Stimulated activated CD4-positive, alpha-beta T cell treated with anti-CD3 and anti-CD28 coated beads, Interleukin-15, amount 100 ng/mL, for 24 hours (primary cell): ENCODE results near the gene TMSB10.
A peak's percentile ranks its signal among the peaks of the same experiment; 100 is the strongest.
"Not testable (repeated sequence)": the region's sequence is repeated elsewhere in the genome, so short reads cannot be mapped to it uniquely, and the experiment has no call there.

ENCODE experiments used
- DNase-seq: peaks from one replicate; pipeline ENCODE4 v3.0.0-alpha.2; 2020

TMSB10 gene

DNA sequence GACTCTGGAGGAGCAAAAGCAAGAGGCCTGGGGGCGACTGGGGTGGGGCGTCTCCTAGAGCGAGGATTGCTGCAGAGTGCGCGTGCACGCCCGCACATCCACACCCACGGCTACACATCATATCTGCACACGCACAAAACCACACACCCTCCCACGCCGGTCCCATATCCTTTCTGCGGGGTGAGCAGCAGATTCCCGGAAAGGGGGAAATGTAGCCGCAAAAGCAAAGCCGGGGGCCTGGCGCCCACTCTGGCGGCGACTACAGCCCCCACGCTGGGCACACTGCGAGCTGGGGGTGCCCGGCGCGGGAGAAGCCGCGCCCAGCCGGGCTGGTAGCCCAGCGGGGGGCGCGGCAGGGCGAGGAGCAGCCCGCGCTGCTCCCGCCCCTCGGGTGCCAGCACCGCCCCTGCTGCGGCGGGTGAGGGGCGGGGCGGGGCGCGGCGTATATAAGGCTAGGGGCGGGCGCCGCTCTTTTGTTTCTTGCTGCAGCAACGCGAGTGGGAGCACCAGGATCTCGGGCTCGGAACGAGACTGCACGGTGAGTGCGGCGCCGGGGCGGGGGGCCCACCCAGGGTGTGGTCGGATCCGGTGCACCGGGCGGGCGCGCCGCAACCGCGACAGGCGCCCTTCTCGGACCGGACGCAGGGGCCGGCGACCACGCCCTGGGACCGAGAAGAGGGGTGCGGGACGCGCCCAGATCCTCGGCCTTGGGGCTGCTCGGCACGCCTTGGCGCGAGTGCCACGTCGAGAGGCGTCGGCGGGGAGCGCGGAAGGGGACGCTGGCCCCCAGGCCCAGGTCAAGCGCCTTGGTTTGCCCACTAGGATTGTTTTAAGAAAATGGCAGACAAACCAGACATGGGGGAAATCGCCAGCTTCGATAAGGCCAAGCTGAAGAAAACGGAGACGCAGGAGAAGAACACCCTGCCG is at the start of gene TMSB10:
TSS of gene TMSB10 (plus strand) at position 476 of the 927 bp plus-strand sequence.
- DNase-seq: peak; percentile 88

DNA sequence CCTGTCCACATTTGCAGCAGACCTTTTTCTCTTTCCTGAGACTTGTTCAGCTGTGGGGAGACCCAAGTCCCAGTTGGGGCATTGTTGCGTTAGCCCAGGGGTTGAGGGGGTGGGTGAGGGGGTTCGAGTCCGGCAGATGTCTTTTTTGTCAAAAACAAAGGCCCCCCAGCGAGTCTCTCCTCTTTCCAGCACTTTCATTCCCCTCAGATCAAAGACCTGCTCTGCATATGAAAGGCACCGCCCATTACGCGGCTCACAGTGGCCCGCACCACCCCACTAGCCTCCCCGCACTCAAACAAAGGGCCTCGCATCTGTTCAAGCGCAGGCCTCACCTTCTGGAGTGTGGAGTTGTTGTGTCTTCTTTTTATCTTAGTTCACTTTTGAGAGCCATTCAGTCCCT is 49.7 kb upstream of the TMSB10 start:
- peak; percentile 32 for DNase-seq

DNA sequence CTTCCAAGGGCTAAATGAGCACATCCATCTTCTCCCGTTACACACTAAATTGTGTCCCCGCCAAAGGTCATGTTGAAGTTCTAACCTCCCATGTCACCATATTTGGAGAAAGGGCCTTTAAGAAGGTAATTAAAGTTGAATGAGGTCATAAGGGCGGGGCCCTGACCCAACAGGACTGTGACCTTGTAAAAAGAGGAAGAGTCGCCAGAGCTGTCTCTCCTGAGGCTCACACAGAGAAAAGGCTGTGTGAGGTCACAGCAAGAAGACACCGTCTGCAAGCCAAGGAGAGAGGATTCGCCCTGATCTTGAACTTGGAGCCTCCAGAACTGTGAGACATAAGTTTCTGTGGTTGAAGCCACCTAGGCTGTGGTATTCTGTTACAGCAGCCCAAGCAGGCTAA is 48.7 kb upstream of the TMSB10 start:
- peak; percentile 63 for DNase-seq

DNA sequence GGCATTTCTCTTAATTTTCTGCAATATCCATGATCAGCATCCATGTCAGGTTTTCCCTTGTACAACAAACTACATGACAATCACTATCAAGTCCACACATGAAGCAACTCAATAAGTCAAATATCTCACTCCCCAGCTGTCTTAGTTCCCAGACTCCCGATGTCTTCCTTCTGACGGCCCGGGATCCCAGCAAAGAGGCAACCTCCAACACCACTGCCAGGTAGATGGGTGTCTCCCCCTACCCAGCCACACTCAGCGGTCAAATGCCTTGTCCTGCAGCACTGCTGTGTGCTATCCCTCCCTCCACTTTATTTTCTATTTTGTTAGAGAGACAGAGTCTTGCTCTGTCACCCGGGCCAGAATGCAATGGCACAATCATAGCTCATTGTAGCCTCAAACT is 47.9 kb upstream of the TMSB10 start:
- DNase-seq: no peak

DNA sequence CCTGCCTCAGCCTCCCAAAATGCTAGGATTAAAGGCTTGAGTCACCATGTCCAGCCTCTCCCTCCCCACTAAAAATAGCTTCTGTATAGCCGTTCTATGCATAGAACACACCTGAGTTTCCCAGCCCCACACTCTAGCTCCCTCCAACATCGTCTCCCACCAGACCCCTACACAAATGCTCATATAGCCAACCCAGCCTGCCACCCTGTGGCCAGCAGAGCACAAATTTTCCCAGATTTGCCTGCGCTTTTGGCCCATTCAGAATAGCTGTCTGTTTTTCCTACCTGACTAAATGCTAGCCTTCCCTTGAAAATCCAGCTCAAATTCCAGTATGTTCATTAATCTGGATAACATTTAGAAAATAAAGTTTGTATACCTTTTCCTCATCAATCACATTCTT is 47.3 kb upstream of the TMSB10 start:
- no peak for DNase-seq

GRCh38 chr2:84858937-84859336 is 46.5 kb upstream of the TMSB10 start:
- no peak for DNase-seq

- DNase-seq: peak; percentile 1
Measured at GRCh38 chr2:84861539-84861938, 43.9 kb upstream of the TMSB10 start.

GRCh38 chr2:84862006-84862405 is 43.5 kb upstream of the TMSB10 start:
- DNase-seq: peak; percentile 1

DNA sequence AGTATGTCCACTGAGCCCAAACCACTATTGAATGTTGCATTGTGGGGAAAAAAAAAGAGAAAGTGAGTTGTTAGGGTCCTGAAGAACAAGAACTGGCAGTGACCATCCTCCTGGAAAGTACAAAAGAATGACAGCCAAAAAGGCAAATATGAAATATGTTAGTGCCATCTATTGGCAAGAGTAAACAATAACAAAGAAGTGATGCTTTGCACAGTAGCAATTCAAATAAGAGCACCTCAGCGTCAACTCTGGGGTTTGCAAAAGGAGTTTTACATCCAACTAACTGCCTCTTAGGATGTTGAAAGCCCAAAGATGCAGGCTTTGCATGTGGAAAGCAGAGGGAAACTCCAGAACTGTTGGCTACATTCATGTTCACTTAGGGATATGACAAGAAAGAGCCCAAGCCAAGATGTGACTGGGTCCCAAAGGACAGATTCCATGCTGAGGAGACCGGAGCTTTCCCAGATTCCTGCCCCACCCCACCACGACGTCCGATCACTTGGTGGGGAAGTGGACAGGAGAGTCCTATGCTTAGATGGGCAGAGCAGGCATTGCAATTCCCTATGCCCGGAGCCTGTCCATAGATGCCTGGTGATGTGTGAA is 40.2 kb upstream of the TMSB10 start:
- DNase-seq: peak; percentile 3

GRCh38 chr2:84866122-84866521 is 39.3 kb upstream of the TMSB10 start:
- DNase-seq: peak; percentile 1

DNA sequence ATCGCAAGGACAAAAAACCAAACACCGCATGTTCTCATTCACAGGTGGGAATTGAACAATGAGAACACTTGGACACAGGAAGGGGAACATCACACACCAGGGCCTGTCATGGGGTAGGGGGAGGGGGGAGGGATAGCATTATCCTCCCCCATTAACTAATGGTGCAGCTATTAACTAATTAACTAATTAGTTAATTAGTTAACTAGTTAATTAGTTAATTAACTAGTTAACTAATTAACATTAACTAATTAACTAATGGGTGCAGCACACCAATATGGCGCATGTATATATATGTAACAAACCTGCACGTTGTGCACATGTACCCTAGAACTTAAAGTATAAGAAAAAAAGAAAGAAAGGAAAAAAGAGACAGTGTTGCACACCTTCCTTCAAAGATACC is 37.1 kb upstream of the TMSB10 start:
- not testable (repeated sequence) for DNase-seq

- peak; percentile 3 for DNase-seq
Measured at GRCh38 chr2:84870306-84870705, 35.1 kb upstream of the TMSB10 start.

DNA sequence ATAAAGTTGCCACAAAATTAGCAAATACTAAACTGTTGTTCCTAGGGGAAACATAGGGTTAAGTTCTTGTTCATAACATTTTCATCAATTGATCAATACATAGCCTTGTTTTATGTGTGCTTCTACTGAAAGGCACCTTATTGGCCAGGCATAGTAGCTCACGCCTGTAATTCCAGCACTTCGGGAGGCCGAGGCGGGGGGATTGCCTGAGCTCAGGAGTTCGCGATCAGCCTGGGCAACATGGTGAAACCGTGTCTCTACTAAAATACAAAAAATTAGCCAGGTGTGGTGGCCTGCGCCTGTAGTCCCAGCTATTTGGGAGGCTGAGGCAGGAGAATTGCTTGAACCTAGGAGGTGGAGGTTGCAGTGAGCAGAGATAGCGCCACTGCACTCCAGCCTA is 32.8 kb upstream of the TMSB10 start:
- not testable (repeated sequence) for DNase-seq

GRCh38 chr2:84873350-84873749 is 32.1 kb upstream of the TMSB10 start:
- no peak for DNase-seq

DNA sequence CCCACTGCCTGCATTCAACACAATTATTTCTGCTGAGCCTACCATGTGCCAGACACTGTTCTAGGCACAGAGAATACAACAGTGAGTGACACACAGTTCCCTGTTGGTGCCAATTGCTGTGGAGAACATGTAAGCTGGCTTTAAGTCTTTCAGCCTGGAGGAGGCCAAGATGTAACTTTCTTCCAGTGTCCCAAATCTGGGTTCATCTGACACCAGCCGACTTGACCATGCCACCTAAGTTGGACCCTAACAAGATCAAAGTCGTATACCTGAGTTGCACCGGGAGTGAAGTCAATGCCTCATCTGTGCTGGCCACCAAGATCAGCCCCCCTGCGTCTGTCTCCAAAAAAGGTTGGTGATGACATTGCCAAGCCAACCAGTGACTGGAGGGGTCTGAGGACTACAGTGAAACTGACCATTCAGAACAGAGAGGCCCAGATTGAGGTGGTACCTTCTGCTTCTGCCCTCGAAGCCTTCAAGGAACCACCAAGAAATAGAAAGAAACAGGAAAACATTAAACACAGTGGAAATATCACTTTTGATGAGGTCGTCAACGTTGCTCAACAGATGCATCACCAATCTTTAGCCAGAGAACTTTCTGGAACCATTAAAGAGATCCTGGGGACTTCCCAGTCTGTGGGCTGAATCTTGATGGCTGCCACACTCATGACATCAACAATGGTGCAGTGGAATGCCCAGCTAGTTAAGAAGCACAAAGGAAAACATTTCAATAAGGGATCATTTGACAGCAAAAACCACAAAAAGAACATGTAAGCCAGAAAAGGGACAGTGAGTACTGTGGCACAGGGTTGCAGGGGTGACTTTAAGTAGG is 30.9 kb upstream of the TMSB10 start:
- DNase-seq: no peak

- DNase-seq: no peak
Measured at GRCh38 chr2:84875213-84875560, 30.3 kb upstream of the TMSB10 start.

DNA sequence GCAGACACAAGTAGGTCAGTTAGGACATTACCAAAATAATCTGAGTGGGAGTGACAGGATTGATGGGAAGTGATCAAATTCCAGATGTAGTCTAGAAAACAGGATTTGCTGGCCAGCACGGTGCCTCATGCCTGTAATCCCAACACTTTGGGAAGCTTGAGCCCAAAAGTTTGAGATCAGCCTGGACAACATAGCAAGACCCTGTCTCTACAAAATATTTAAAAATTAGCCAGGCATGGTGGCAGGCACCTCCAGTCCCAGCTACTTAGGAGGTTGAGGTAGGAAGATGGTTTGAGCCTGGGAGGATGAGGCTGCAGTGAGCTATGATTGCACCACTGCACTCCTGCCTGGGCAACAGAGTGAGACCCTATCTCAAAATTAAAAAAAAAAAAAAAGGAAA is 29.8 kb upstream of the TMSB10 start:
- not testable (repeated sequence) for DNase-seq

- no peak for DNase-seq
Measured at GRCh38 chr2:84876369-84876768, 29.1 kb upstream of the TMSB10 start.

DNA sequence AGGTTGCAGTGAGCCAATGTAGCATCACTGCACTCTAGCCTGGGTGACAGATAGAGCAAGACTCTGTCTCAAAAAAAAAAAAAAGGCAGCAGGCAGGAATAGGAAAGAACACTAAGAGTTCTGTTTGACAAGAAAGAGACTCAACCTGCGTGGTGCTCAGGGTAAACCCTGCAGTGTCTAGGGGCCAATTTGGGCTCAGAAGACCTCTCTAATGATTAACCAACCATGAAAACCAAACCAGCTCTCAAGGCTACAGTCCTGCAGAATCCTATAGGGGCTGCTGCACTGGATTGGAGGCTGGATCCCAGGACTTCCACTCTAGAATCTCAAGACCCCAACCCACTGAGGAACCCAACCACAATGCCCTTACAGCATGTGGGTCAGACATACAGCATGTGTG is 27.0 kb upstream of the TMSB10 start:
- no peak for DNase-seq

GRCh38 chr2:84878896-84879583 is 26.4 kb upstream of the TMSB10 start:
- DNase-seq: no peak

DNA sequence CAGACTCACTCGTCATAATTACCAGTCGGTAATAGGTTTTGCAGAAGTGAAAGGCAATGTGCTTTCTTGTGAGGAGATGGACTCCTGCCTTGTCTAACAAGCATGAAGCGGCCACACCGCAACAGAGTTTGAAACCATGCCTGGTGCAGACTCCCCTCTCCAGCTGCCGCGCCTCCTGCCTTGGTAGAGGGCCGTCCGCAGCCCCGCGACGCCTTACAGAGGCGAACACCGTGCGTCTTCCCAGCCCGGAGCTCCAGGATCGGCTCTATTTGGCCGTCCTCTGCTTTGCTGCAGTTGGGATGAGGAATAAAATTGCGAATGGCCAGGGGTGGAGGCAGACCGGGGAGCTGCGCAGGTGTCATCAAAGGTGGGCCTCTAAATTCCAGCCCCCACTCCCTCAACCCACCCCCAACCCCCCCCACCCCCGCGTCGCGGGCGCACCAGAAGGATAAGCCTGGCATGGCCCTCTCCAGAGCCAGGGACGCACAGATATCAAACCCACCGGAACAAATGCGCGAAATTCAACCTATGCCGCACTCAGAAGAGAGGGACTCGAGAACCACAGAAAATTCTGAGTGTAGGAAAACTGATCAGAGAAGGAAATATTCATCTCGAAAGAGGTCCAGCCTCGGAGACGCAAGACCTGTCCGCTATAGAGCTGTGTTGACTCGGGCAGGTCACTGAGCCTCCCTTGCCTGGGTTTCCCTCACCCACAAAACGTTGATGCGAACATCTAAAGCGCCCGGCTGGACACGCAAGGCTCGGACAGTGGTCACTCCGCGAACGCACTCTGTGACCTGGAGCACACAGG is 25.7 kb upstream of the TMSB10 start:
- DNase-seq: peak; percentile 64

DNA sequence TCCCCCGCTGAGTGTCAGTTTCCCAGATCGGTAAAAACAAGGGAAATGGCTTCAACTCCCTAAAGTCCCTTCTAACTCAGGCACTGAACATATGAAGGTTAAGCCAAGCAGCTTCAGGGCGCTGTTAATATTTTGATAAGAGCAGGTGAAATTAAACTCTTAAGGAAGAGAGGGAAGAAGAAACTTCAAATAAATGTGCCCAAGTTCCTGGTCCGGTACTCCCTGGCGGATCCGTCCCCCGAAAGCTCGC is 25.1 kb upstream of the TMSB10 start:
- DNase-seq: no peak
